GM19193 (cell line): ENCODE results near the gene SLC4A11.

Experiments
- POLR2A ChIP-seq: IDR thresholded peaks from 4 replicates; pipeline ENCODE4 v1.6.1; 2011; ENCODE audit not compliant: insufficient read depth, insufficient read length; ENCODE audit errors: extremely low read depth

Gene SLC4A11

DNA sequence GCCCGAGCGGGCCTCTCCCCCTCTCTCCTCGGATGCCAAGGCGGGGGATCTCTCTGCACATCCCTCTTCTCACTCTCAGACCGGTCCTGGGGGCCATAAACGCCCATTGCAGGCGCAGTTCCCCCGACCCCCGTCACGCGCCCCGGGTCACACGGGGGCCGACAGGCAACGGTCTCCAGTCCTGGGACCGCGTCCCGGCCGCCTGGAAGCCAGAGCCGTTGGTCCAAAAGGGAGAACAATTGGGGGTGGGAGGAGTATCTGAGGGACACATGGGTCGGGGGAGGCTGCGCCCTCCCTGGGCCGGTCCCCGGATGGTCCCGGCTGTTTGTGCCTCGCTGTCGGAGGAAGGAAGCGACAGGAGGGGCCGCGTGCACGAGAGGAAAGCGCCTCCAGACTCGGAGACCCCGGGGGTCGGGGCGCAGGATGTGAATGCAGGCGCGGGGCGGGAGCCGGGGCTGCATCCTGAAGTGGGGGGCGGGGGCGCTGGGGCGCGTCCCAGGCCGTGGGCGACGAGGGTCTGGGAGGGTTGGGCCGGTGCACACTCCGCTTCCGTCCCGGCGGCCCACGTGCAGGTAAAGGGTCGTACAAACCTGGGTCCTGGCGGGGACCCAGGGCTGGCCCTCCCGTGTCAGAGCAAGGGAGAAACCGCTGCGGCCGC is 903 bp downstream of the SLC4A11 start:
- no peak for TF ChIP-seq POLR2A

DNA sequence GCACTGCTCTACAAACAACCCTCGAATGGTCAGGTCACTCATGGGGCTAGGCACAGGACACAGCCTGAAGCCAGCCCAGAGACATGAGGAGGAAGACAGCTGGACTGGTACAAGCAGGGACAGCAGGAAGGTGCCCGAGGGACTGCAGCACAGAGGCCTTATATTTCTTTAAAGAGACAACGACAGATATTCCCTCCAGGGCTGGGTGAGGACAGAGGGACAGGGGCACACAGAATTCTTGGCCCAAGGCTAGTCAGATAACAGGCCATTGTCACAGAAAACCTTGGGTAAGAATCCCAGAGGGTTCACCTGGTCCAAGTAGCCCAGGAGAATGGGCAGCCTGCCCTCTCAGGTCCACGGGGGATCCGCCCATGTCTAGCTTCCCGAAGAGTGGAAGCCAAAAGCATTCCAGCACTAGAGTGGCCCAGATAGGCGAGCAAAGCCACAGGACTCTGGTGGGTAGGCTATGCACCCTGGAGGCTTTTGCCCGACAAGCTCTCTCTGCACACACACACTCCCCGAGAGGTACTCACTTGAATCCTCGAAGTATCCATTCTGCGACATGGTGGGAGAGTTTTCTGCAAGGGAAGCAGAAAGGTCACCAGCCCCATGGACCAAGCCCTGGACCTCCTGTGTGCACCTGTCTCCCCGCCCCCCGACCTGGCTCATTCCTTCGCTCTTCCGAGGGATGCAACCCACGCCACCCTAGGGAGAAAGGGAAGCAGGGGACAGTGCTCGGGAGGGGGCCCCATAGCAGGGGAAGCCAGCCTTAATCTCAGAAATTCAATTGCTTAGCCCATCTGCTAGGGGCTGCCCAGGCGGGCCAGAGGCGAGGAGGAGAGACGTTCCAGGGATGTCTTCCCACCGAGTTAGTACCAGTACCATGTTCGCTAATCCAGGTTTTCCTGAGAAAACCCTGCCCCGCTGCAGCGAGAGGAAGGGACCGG is 1.7 kb downstream of the SLC4A11 start:
- no peak for TF ChIP-seq POLR2A

DNA sequence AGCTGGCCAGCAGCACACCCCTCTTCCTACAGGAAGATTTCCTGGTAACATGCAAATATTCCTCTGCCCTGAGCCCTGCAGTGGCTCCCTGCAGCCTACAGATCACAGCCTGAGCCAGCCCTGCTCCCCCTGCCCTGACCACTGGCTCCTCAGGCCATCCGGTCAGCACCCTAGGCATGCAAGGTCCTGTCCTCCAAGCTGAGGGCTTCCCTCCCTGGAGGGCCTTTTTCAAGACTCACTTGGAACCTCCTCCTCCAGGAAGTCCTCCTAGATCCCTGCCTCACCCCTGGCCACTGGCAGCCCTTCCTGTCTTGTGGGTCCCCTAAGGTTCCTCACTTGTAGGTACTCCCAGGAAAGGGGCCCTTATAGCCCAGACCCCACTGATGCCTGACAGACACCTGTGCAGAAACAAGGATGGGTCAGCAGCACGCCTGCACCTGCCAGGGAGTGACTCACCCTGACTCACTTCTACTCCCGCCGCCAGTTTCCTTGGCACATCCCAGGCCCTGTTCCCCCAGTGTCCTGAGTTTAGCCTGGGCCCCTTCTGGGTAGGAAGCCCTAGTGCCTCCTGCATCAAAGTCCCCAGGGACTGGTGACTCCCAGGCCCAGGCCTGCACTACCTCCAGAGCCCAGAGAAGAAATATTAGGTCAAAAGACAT is 3.2 kb downstream of the SLC4A11 start:
- TF ChIP-seq POLR2A = no peak

DNA sequence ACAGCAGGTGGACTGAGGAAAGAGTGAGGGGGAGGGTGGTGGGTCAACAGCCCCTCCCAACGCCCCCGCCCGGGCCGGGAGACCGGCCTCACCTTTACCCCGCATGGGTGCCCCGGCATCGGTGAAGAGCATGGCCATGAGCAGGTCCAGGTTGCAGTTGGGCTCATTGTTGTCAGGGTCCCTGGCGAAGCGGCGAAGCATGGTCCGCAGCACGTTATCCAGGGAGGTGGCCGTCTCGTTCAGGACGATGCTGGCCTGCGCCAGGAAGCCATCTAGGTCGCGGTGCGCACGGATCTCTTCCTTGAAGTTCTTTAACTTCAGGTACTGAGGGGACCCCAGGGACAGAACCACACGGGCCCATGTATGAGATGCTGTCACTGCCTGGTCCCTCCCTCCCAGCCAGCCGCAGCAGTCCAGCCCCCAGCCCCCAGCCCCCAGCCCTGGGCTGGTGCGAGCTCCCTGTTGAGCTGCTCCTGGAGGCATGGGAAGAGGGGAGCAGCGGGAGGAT is 4.9 kb downstream of the SLC4A11 start:
- TF ChIP-seq POLR2A = no peak

DNA sequence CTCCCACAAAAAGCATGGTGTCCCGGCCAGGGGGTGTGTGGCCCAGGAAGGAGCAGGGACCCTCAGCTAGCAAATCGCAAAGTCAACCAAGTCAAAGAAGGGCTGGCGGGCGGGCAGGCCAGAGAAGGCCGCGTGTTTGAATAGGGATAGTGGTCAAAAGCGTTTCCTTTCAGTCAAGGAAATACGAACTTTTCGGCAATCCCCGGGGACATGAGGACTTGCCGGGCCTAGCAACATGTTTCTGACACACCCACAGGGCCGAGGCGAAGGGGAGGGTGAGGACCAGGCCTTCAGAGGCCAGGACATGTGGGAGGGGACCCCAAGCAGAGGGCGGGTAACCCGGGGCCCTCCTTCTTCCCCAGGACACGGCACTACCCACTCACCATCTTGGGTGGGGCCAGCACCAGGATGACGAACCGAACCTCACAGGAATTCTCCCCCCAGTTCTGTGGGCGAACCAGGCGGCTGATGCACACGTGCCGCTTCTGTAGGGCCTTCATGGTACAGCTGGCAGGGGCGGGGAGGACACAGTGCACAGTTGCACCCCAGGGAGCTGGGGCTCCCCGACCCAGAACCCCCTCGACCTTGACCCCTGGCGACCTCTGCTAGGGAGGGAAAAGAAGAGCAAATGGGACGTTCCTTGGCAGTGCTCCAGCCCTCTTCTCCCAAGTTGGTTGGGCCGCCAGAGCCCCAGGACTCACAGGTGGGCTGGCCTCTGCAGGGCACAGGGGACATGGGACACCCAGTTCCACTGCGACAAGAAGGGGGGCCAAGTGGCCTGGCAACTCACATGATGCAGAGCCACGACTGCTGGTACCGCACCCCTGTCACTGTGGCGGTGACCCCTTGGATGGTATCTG is 5.6 kb downstream of the SLC4A11 start:
- TF ChIP-seq POLR2A = no peak

DNA sequence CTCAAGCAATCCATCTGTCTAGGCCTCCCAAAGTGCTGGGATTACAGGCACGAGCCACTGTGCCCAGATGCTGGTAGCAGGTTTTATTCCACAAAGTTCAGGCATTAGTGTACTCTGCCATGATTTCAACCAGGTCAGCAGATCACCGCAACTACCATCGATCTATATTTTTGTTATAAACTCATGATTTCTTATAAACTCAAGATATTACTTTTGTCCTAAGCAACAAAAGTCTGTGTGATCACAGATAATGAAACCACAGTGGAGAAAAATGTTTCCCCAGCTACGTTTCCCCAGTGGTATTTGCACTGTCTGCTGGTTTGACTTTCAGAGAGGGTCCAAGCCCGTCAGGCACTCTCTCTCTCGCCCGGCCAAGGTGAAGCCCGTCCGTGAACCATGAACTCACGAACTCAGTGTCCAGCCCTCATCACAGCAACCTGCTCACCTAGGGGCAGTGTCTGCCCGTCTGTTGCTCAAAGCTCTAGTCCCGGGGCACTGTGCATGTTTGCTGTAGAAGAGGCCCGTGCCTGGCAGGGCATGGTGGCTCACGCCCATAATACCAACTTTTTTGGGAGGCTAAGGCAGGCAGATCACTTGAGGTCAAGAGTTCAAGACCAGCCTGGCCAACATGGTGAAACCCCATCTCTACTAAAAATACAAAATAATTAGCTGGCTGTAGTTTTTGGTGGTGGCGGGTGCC is 7.0 kb downstream of the SLC4A11 start:
- TF ChIP-seq POLR2A = no peak

DNA sequence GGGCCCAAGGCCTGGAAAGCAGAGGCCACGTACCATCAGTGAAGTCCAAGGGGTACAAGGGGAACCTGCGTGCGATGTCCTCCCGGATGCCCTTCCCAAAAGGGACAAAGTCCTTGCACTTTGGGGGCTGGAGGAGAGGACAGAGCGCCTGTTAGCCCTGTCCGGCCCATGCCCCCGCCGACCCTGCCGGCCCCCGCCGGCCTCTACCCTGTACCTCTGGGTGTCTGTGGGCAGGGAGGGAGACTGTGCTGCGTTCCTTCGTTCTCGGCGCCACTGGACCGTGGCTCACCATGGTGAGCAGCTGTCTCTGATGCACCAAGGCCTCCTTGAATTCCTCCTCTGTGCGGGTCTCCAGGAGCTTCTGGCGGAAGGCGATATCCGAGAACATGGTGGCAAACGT is 7.9 kb downstream of the SLC4A11 start:
- TF ChIP-seq POLR2A = no peak

DNA sequence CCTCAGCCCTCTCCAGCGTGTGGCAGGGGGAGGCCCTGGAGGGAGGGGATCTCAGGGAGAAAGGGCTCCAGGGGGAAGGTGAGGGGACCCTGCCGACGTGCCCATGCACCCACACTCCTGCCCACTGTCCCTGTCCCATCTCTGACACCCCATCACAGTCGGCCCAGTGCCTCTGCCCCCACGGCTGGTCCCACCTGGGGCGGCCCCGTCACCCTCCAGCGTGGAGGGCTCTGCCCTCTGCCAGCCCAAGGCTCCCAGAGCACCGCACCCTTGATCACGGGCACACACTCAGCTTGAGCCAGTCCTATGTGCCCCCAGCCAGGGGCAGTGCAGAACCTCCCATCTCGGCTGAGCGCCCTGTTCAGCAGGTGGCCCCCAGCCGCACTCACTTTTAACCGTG is 9.2 kb downstream of the SLC4A11 start:
- no peak for TF ChIP-seq POLR2A

DNA sequence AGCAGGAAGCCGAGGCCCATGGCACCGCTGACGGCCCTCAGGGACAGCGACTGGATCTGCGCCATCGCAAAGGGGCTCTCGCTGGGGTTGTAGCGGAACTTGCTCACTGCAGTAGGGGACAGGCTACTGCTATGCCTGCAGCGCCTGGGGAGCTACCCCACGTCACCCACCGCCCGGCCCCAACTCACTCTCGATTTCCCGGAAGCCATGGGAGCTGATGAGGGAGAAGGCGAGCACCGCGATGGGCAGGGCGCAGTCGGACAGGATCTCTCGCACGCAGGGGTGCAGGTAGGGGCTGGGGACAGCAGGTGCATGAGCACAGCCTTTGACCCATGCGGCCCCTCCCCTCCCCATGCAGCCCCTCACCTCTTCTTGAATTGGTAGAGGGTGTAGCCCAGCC is 9.8 kb downstream of the SLC4A11 start:
- no peak for TF ChIP-seq POLR2A

DNA sequence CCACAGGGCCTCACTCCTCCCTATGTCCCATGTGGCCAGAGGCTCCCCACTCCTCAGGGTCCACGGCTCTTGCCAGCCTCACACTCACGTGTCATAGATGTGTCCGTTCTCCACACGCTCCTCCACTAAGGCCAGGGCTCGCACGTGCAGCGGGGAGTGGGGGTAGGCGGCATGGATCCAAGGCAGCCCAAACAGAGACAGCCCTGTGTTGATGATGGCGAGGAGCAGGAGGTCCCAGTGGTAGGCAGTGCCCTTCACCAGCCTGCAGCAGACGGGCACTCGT is 10.3 kb downstream of the SLC4A11 start:
- TF ChIP-seq POLR2A = no peak

DNA sequence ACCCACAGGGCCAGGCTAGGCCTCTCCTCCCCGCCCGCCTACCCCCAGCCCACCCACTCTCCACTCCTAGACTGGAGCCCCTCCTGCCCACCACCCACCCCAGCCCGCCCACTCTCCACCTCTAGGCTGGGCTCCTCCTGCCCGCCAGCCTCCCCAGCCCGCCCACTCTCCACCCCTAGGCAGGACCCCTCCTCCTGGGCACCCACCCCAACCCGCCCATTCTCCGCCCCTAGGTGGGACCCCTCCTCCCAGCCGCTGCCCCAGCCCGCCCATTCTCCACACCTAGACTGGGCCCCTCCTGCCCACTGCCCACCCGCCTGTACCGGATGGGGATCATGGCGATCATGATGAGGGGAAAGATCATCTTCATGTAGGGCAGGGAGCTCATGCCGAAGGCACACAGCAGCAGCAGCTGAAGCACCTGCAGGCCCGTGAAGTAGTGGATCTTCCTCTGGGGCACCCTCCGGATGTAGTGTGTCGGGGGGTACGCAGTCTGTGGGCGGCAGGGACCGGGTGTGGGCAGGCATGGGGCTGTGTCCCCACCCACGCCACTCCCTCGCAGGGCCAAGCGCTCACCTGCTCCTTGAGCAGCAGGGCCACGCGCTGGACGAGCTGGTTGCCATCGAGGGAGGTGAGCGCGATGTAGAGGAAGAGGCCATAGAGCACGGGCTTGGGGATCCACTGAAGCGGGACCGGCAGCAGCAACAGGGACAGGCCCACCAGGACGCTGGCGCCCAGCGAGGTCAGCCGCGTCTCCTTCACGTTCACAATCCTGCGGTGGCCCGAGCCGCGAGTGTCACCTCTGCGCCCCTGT is 10.8 kb downstream of the SLC4A11 start:
- TF ChIP-seq POLR2A = no peak

DNA sequence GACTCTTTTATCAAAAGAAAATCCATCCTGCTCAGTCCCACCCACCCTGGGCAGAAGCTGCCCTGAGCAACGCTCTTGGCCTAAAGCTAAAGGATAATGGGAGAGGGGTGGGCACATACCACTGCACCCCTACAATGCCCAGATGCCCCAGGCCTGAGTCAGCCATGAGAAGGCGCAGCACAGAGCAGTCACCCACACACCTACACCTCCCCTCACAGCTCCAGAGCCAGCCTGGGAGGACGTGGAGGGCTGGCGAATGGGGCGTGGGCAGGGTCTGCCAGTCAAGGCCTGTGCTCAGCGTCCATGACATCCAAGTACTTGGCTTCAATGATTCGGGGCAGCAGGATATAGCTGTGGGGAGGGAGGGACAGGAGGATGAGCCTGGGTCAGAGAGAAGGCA is 11.5 kb downstream of the SLC4A11 start:
- no peak for TF ChIP-seq POLR2A

DNA sequence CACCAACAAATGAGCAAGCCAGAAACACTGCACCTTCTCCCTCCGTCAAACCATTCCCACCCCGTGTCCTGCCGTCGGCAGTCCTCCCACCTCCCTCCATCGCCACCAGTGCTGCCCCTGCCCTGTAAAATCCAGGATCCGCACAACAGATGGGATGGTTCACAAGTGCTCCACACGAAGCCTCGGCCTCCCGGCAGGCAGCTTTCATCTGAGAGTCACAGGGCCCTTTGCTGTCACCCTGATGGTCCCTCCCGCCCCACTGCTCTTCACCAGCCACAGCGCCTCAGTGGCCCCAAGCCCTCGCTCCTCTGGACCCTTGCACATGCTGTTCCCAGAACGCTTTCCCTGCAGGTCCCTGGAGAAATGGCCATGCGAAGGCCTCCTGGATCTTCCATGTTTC is 12.1 kb downstream of the SLC4A11 start:
- no peak for TF ChIP-seq POLR2A
